CD14-positive monocyte (primary cell): ENCODE results near the gene STRIP2. TPM values are rescaled to one million over a fixed set of nuclear protein-coding genes. Genes with fewer than 3 reads are reported as not detected.

Experiments
- DNase-seq, 3 donors: peaks; one replicate each; pipeline ENCODE4 v3.0.0-alpha.2; 2011 to 2022
- H2AFZ ChIP-seq: 2 replicates; pipeline ENCODE4 v1.6.0; 2012; ENCODE audit warnings: mild to moderate bottlenecking, low read depth, low read length, inconsistent platforms; ENCODE audit not compliant: insufficient read depth, poor library complexity, severe bottlenecking
- H3K27ac ChIP-seq, 2 donors: 1 replicate in 1 of 2; 2 replicates in 1 of 2; pipeline ENCODE4 v1.5.1; 2012 to 2013; ENCODE audit warnings: low read length in 2 of 2, control low read depth in 1 of 2, inconsistent platforms in 1 of 2, low read depth in 1 of 2, mild to moderate bottlenecking in 1 of 2
- H3K27me3 ChIP-seq, 2 donors: one replicate each; pipeline versions ENCODE4 v1.6.0 to v1.6.1; 2011 to 2013; ENCODE audit warnings: low read length in 2 of 2; ENCODE audit not compliant: control insufficient read depth in 2 of 2, insufficient read depth in 2 of 2
- H3K36me3 ChIP-seq, 2 donors: replicated peaks in 1 of 2; 1 replicate in 1 of 2; 2 replicates in 1 of 2; pipeline versions ENCODE4 v1.5.1 to v1.6.1; 2012 to 2013; ENCODE audit warnings: low read length in 2 of 2, control low read depth in 1 of 2, inconsistent platforms in 1 of 2, mild to moderate bottlenecking in 1 of 2; ENCODE audit not compliant: insufficient read depth in 2 of 2, control insufficient read depth in 1 of 2
- H3K4me1 ChIP-seq, 2 donors: 1 replicate in 1 of 2; 2 replicates in 1 of 2; pipeline versions ENCODE4 v1.5.1 to v1.6.1; 2012 to 2013; ENCODE audit warnings: low read length in 2 of 2, control low read depth in 1 of 2, inconsistent platforms in 1 of 2, mild to moderate bottlenecking in 1 of 2, moderate library complexity in 1 of 2; ENCODE audit not compliant: insufficient read depth in 2 of 2, control insufficient read depth in 1 of 2
- H3K4me2 ChIP-seq: replicated peaks from 2 replicates; pipeline ENCODE3; 2012; ENCODE audit warnings: low read length, moderate library complexity, mild to moderate bottlenecking; ENCODE audit not compliant: poor library complexity, severe bottlenecking; ENCODE audit errors: extremely low read depth
- H3K4me3 ChIP-seq, 3 experiments: fragments of 200-600 bp in 1 of 3; sonication (generic) in 1 of 3; replicated peaks in 1 of 3; 1 replicate in 2 of 3; 2 replicates in 1 of 3; pipeline ENCODE4 v1.5.1; 2011 to 2013; ENCODE audit warnings: low read length in 3 of 3, mild to moderate bottlenecking in 3 of 3, control low read depth in 2 of 3, low read depth in 2 of 3, inconsistent platforms in 1 of 3, moderate library complexity in 1 of 3
- H3K79me2 ChIP-seq: 2 replicates; pipeline ENCODE4 v1.6.0; 2012; ENCODE audit warnings: mild to moderate bottlenecking, control low read depth, inconsistent platforms, low read length, moderate library complexity; ENCODE audit not compliant: insufficient read depth
- H3K9ac ChIP-seq: 2 replicates; pipeline ENCODE4 v1.6.0; 2017; ENCODE audit warnings: low read length, mild to moderate bottlenecking; ENCODE audit not compliant: insufficient read depth, poor library complexity, severe bottlenecking
- H3K9me3 ChIP-seq, 2 donors: replicated peaks in 1 of 2; 1 replicate in 1 of 2; 2 replicates in 1 of 2; pipeline versions ENCODE4 v1.5.1 to v1.6.1; 2012 to 2013; ENCODE audit warnings: low read length in 2 of 2, control low read depth in 1 of 2; ENCODE audit not compliant: control insufficient read depth in 1 of 2, insufficient read depth in 1 of 2
- H4K20me1 ChIP-seq: 2 replicates; pipeline ENCODE4 v1.6.0; 2012; ENCODE audit warnings: mild to moderate bottlenecking, low read length, control low read depth, moderate library complexity; ENCODE audit not compliant: insufficient read depth
- H3K27ac Mint-ChIP-seq, 7 donors: one replicate each; pipeline ENCODE4 v1.8.0; 2020; ENCODE audit warnings: mild to moderate bottlenecking in 7 of 7, mixed read lengths in 7 of 7, moderate library complexity in 6 of 7, inconsistent platforms in 2 of 7
- H3K27me3 Mint-ChIP-seq, 3 donors: one replicate each; pipeline ENCODE4 v1.8.0; 2021 to 2022; ENCODE audit warnings: low read depth in 3 of 3, mild to moderate bottlenecking in 3 of 3, mixed read lengths in 3 of 3, moderate library complexity in 3 of 3, inconsistent platforms in 1 of 3
- H3K36me3 Mint-ChIP-seq, 2 donors: one replicate each; pipeline ENCODE4 v1.8.0; 2020; ENCODE audit warnings: mixed read lengths in 2 of 2, inconsistent platforms in 1 of 2, mild to moderate bottlenecking in 1 of 2
- H3K4me1 Mint-ChIP-seq: one replicate; pipeline ENCODE4 v1.8.0; 2020; ENCODE audit warnings: mild to moderate bottlenecking, mixed read lengths
- H3K4me3 Mint-ChIP-seq, 2 donors: one replicate each; pipeline ENCODE4 v1.8.0; 2020; ENCODE audit warnings: mild to moderate bottlenecking in 2 of 2, mixed read lengths in 2 of 2, moderate library complexity in 1 of 2
- H3K9me3 Mint-ChIP-seq, 7 donors: one replicate each; pipeline ENCODE4 v1.8.0; 2020 to 2022; ENCODE audit warnings: mixed read lengths in 7 of 7, mild to moderate bottlenecking in 6 of 7, moderate library complexity in 6 of 7, inconsistent platforms in 2 of 7
- CTCF ChIP-seq: fragments of 200-600 bp; IDR thresholded peaks from one replicate; pipeline ENCODE4 v1.8.0; 2022; ENCODE audit warnings: antibody characterized with exemption, mild to moderate bottlenecking
- WGBS: methylation state at CpG from one replicate; pipeline ENCODE4 v1.1.5; 2013; ENCODE audit warnings: missing lambda C conversion rate; ENCODE audit not compliant: insufficient coverage; 5-methylcytosine and 5-hydroxymethylcytosine counted together
- intact Hi-C, 2 donors: fragments of 100-400 bp; cut with micrococcal nuclease; formaldehyde crosslinking; loops; one replicate each; pipeline versions ENCODE4 v1.15.0 to v1.15.1; 2023
- polyA plus RNA-seq, 3 donors: library from polyadenylated mRNA; depleted of rRNA in 1 of 3; unstranded in 2 of 3; stranded (reverse) in 1 of 3; fragments of 300-500 nt in 2 of 3; fragments of >200 nt in 1 of 3; fragmentation: Illumina TruSeq in 2 of 3; gene quantifications; 1 replicate in 2 of 3; 2 replicates in 1 of 3; pipeline ENCODE4 v1.2.3, GENCODE V29; 2012 to 2021

STRIP2 gene
- polyA plus RNA-seq, 3 donors: 0.11 to 0.12 TPM; not detected in 1

GRCh38 chr7:129391546-129392171 lies 42.6 kb upstream of the STRIP2 start:
- no peaks in the 10 kb centered on the region for H3K4me1 Mint-ChIP-seq
- Histone ChIP-seq H3K4me1 (no peaks in the 10 kb centered on the region), H3K9me3 (no peaks in the 10 kb centered on the region), H3K36me3 (peaks cover 17 to 58% of the 10 kb centered on the region in 2 donors), H2AFZ (no peak overlapping the region), H3K4me3 (no peak overlapping the region), H3K27me3 (no peaks in the 10 kb centered on the region), H4K20me1 (no peaks in the 10 kb centered on the region), H3K27ac (no peak overlapping the region), H3K4me2 (no peak overlapping the region), H3K9ac (no peak overlapping the region), H3K79me2 (no peaks in the 10 kb centered on the region)
- DNase-seq: no peak
- H3K27ac Mint-ChIP-seq: no peak overlapping the region
- WGBS: no CpG with 5 or more reads among the region's 2 CpGs
- H3K27me3 Mint-ChIP-seq: peaks cover 0 to 2% (median 2%) of the 10 kb centered on the region in 3 donors
- H3K36me3 Mint-ChIP-seq: peaks cover 39 to 46% of the 10 kb centered on the region in 2 donors
- intact Hi-C loops: no loop called here
- no peaks in the 10 kb centered on the region for H3K9me3 Mint-ChIP-seq
- TF ChIP-seq CTCF: no peak
- no peak overlapping the region for H3K4me3 Mint-ChIP-seq

GRCh38 chr7:129393255-129393654 lies 41.0 kb upstream of the STRIP2 start:
- Histone ChIP-seq H3K9ac (no peak overlapping the region), H3K4me1 (no peaks in the 10 kb centered on the region), H3K79me2 (no peaks in the 10 kb centered on the region), H2AFZ (no peak overlapping the region), H3K36me3 (peaks cover 17 to 54% of the 10 kb centered on the region in 2 donors), H3K4me2 (no peak overlapping the region), H3K9me3 (no peaks in the 10 kb centered on the region), H3K27ac (no peak overlapping the region), H4K20me1 (no peaks in the 10 kb centered on the region), H3K27me3 (no peaks in the 10 kb centered on the region), H3K4me3 (no peak overlapping the region)
- Mint-ChIP-seq H3K9me3 (no peaks in the 10 kb centered on the region), H3K4me1 (no peaks in the 10 kb centered on the region), H3K36me3 (peaks cover 41 to 48% of the 10 kb centered on the region in 2 donors), H3K27ac (no peak overlapping the region), H3K27me3 (peaks cover 0 to 2% (median 2%) of the 10 kb centered on the region in 3 donors), H3K4me3 (no peak overlapping the region)
- WGBS: no CpG with 5 or more reads among the region's 2 CpGs
- intact Hi-C loops: no loop called here
- DNase-seq: no peak
- TF ChIP-seq CTCF: no peak
